GM19025 (cell line): ENCODE results near the gene ZNF691.
"Not testable (repeated sequence)": the region's sequence is repeated elsewhere in the genome, so short reads cannot be mapped to it uniquely, and the experiment has no call there.

Source experiments
- ATAC-seq: cut with Tn5 transposase; IDR thresholded peaks from one replicate; pipeline ENCODE4 v1.9.1; 2021; ENCODE audit warnings: mild to moderate bottlenecking, low read depth, moderate library complexity; ENCODE audit not compliant: unreplicated experiment

Gene ZNF691

DNA sequence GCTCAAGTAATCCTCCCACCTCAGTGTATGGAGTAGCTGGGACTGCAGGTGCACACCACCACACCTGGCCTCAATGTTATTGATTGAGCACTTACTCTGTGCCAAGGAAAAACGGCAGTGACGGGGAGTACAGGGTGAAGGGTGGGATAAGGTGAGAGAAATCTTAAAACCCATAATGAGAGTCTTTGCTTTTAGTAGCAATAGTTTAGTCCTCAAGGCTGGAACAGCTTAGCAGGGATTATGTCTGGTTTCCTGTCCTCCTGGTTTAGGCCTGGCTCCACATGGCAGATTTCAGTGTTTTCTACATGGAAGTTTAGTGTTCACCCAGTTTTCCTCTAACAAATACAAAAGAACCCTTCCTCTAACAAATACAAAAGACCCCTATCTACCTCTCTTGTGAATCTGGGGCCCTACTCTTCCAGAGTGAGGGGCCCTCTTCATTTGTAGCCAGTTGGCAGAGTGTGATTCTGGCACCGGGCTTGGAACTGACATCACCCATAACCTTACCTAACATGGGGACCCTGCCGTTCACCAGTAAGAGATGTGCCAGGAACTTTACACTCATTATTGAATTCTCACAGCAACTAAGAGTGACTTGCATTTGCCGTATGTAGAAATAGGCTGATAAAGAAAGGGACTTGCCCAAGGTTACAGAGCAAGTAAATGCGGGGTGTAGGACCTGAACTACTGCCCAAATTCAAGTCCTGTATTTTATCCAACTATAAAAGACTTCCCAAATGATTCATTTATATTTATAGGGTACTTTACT is 6.9 kb downstream of the ZNF691 start:
- ATAC-seq, result no peak

GRCh38 chr1:42856554-42856953 is 10.1 kb downstream of the ZNF691 start:
- not testable (repeated sequence) for ATAC-seq

- not testable (repeated sequence) for ATAC-seq
These were observed 13.0 kb downstream of the ZNF691 start for GRCh38 chr1:42859366-42859765.

- ATAC-seq, result no peak
These were observed 14.1 kb downstream of the ZNF691 start for GRCh38 chr1:42860339-42861013.

GRCh38 chr1:42861014-42861399 is 14.6 kb downstream of the ZNF691 start:
- no peak for ATAC-seq

- ATAC-seq, result no peak
These were observed 20.1 kb downstream of the ZNF691 start for GRCh38 chr1:42866549-42866948.

DNA sequence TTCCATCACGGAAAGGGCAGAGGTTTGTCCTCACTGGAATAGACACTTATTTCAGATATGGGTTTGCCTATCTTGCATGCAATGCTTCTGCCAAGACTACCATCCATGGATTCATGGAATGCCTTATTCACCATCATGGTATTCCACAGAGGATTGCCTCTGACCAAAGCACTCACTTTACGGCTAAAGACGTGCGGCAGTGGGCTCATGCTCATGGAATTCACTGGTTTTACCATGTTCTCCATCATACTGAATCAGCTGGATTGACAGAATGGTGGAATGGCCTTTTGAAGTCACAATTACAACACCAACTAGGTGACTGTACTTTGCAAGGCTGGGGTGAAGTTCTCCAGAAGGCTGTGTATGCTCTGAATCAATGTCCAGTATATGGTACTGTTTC is 22.1 kb downstream of the ZNF691 start:
- not testable (repeated sequence) for ATAC-seq

DNA sequence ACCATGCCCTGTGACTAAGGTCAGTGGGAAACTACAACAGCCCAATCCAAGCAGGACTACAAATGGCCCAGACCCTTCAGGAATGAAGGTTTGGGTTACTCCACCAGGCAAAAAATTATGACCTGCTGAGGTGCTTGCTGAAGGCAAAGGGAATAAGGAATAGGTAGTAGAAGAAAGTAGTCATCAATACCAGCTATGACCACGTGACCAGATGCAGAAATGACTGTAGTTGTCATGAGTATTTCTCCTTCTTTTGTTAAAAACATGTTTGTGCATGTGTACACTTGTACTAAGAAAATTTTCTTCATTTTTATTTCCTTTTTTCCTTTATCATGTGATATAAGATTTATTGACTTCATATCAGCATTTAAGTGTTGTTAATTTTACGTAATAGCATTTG is 22.8 kb downstream of the ZNF691 start:
- ATAC-seq, result not testable (repeated sequence)

DNA sequence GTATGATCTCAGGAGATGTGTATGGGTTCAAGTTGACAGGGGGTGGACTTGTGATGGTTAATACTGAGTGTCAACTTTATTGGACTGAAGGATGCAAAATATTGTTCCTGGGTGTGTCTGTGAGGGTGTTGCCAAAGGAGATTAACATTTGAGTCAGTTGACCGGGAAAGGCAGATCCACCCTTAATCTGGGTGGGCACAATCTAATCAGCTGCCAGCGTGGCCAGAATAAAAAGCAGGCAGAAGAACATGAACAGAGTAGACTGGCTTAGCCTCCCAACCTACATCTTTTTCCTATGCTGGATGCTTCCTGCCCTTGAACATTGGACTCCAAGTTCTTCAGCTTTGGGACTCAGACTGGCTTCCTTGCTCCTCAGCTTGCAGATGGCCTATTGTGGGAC is 23.3 kb downstream of the ZNF691 start:
- ATAC-seq, result not testable (repeated sequence)

DNA sequence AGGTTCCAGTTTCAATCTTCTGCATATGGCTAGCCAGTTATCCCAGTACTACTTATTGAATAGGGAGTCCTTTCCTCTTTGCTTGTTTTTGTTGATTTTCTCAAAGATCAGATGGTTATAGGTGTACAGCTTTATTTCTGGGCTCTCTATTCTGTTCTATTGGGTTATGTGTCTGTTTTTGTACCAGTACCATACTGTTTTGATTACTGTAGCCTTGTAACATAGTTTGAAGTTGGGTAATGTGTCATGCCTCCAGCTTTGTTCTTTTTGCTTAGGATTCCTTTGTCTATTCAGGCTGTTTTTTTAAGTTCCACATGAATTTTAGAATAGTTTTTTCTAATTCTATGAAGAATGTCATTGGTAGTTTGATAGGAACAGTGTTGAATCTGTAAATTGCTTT is 26.7 kb downstream of the ZNF691 start:
- ATAC-seq, result not testable (repeated sequence)

- no peak for ATAC-seq
These were observed 27.3 kb downstream of the ZNF691 start for GRCh38 chr1:42873670-42874069.

DNA sequence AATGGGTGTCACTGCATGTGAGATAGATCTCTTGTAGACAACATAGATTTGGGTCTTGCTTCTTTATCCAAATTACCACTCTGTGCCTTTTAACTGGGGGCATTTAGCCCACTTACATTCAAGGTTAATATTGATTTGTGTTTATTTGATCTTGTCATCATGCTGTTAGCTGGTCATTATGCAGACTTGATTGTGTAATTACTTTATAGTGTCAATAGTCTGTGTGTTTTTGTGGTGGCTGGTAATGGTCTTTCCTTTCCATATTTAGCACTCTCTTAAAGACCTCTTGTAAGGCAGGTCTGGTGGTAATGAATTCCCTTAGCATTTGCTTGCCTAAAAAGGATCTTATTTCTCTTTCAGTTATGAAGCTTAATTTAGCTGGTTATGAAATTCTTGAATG is 29.6 kb downstream of the ZNF691 start:
- ATAC-seq, result no peak

DNA sequence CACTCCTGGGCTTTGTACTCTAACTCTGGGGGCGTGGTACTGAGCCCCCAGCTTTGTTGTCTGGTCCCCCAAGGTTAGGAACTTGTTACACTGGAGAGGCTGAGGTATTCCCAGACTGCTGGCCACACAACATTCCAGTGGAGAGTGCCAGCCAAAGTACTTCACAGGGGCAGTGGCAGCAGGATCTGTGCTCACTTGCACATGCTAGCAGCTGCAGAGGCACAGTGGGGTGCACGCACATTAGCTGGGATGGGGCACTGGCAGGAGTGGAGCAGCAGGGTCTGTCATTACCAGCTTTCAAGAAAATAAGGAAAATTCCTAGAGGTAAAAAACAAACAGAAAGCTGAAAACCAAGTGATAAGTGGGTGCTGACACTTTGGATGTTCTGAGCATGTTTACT is 31.0 kb downstream of the ZNF691 start:
- no peak for ATAC-seq

DNA sequence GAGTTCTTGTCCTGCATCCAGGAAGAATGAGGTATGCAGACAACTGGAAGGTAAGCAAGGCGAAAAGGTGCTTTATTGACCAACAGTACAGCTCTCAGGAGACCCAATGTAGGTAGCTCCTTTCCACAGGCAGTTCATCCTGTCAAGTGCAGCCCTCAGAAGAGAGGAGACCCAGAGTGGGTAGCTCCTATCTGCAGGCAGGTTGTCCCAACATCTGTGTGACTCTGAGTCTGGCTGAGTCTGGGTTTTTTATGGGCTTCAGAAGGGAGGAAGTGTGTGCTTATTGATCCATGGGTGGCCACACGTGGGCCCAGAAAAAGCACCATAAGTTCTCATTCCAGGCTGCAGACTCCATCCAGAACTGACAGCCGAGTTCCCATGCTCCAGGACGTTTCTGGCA is 34.0 kb downstream of the ZNF691 start:
- ATAC-seq, result no peak

DNA sequence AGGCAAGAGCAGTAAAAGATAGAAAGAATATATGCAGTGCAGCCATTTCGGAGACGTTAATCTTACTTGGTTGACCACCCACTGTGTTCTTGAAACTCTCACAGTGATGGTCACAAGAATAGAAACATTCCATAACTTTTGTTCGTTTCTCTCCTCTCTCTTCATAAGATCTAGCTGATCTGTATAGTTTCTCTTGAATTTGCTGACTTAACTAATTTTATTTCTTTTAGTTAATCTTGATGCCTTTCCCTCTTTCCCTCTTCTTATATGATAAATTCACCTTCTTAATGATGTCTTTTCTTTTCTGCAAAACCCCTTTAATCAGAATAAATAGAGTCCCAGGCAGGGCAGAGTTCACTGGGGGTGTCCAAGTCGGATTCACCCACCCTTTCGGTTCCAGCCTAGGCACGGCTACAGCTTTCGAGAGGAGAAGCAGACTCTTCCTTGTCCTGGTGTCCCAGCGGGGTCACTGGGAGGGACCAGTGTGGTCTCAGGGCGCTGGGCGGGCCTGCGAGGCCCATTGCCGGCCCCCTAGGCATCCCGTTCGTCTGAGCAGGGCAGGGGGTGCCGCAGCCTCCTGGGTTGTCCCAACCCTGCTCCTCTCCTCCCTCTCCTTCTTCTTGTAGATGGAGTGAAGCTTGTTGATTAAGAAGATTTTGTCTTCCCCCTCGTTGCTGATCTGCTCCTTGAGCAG is 39.8 kb downstream of the ZNF691 start:
- no peak for ATAC-seq

DNA sequence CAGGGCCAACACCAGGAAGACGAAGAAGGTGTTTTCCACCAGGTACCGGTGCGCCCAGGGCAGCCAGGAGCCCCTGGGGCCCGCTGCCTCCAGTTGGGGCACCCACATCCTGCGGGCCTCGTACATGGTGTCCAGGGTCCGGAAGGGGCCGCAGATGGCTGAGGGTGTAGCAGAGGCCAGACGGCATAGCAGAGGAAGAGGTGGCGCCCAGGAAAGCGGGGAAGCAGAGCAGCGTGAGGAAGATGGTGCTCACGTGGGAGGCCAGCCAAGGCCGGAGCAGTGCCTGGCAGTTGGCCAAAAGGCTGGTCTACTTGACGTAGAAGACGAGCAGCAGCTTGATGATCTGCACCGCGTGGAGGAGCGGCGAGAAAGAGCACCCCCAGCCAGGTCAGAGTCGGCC is 40.4 kb downstream of the ZNF691 start:
- no peak for ATAC-seq

GRCh38 chr1:42887366-42887765 is 41.0 kb downstream of the ZNF691 start:
- ATAC-seq, result no peak

GRCh38 chr1:42888013-42888633 is 41.7 kb downstream of the ZNF691 start:
- ATAC-seq, result no peak

- no peak for ATAC-seq
These were observed 42.9 kb downstream of the ZNF691 start for GRCh38 chr1:42889264-42889663.

DNA sequence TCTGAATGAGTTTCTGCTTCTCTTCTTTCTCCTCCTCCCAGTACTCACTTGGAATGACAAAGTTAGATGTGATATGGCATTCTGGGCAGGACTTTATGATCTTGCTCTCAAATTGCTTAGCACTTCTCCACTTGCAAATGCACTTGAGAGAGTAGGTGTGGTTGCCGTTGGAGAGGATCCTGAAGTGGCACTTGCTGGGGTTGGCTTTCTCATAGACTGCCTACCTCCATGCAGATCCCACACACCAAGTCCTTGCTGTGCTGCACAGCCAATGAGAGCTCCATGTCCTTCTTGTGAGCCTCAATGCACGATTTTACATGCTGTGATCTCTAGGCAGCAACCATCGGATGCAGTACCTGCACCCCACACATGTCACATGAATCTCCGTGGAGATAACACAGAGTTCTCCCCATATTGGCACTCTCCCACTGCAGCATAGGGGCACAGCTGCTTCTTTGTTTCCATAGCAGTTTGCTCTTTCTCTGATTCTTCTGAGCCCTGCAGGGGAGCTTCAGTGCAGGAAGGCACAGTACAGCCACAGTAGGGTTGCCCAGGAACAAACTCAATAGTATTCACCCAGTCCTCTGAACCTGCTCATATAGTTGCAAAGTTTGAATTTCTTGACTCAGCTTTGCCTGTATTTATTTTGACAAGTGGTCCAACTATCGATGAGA is 45.2 kb downstream of the ZNF691 start:
- no peak for ATAC-seq

GRCh38 chr1:42899960-42900359 is 53.5 kb downstream of the ZNF691 start:
- not testable (repeated sequence) for ATAC-seq
